GM21576 (cell line): ENCODE measurements around the gene ZBP1.

Experiments used
- ATAC-seq: cut with Tn5 transposase; IDR thresholded peaks from one replicate; pipeline ENCODE4 v1.9.1; 2021; ENCODE audit warnings: mild to moderate bottlenecking, moderate library complexity; ENCODE audit not compliant: unreplicated experiment

ZBP1 gene

DNA sequence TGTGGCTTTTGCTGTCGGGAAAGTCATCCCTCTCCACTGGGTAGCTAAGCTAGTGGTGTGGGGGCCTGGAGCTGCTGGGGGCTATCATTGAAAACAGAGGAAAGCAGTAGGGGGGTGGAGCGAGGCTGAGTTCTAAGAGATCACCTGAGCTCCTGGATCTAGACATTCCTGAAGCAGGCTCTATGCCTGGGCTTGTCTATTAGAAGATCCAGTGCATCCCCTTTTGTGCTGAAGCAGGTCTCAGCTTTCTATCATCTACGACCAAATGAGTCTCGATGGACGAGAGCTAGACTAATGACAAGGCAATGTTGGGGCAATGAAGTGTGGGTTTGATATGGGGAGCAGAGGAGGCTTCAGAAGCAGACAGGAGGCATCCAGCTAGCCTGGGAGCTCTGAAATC is 18.5 kb downstream of the ZBP1 start:
- ATAC-seq: no peak

DNA sequence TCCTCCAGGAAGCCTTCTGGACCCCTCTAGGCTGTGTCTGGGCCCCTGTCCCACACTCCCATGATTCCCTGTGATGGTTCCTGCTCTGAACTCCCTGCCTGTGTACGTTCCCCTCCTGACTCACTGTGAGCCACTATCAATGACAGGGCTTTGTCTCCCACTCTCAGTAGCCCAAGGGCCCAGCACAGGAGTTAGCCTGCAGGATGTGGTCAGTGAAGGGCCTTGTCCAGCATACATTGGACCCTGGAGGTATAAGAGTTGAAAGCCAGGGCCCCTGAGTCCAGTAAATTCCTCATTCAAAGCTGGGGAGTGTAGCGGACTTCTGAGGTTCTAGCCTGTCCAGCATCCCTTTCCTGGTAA is 19.0 kb downstream of the ZBP1 start:
- no peak for ATAC-seq

DNA sequence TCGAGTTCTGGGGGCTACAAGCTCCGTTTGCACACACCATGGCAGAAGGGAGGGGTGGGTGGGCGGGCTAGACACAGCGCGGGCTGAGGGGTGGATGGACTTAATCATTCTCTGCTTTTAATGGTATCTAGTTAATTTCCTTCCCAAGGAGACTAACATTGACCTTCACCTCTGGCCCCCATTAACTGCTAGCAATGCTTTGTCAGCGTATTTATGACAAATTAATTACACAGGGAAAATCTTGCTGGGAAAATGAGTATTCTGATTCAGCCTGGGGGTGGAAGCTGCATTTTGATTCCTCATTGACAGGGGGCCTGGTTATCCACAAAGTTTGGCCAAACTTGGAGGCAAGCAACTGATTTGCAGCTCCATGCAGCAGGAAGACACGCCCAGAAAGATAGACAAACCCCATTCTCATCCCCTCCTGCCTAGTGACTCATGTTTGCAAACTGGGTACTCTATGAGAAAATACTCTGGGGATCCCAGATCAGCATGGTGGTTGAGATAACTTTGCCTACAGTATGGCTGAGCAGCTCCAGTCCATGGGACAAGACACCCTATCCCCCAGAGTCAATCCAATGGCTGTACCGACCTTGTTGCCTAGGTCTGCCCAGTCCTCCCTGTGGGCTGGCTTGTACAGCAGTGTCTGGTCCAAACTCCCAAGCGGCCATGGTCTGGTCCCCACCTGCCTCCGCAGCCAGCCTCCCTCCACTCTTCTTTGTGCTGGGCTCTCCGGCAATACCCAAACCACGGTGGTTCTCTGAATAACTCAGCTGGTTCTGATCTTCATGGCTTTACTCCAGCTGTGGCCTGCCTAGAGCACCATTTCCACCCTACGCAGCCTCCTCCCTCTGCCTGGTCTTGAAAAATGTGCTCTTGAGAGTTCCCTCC is 19.7 kb downstream of the ZBP1 start:
- ATAC-seq: no peak

DNA sequence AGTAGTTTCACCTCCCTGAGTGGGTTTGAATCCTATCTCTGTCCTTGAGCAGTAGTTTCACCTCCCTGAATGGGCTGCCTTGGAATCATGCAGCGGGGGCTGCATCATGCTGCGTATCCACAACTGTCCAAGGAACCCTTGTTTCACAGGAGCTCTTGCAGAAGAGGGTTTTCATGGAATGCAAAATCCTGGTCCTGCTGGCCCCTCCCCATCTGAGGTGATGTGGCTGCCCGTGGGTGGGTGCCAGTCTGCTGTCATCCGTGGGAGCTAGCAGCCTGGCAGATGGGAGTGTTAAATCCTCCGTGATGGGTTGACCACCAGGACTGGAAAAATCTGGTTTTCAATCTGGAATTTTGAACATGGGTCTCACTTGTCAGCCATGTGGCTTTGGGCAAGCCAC is 21.7 kb downstream of the ZBP1 start:
- ATAC-seq: no peak

DNA sequence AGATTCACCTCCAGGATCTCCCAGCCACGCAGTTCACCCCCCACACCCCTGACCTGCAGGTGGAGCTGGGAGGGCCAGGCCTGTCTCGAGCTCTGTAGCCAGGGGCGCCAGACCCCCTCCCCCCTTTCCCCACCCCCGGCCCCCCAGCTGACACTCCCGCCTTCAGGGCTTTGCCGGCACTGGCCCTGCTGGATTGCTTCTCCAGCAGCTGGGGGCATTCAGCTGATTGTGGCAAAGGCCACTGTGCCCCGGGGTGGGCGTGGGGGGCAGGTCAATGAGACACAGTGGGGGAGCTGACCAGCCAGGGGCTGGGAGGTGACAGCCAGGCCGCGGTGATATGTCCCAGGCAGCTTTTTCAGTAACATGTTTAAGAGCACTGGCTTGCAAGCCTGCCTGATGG is 22.2 kb downstream of the ZBP1 start:
- ATAC-seq: no peak

DNA sequence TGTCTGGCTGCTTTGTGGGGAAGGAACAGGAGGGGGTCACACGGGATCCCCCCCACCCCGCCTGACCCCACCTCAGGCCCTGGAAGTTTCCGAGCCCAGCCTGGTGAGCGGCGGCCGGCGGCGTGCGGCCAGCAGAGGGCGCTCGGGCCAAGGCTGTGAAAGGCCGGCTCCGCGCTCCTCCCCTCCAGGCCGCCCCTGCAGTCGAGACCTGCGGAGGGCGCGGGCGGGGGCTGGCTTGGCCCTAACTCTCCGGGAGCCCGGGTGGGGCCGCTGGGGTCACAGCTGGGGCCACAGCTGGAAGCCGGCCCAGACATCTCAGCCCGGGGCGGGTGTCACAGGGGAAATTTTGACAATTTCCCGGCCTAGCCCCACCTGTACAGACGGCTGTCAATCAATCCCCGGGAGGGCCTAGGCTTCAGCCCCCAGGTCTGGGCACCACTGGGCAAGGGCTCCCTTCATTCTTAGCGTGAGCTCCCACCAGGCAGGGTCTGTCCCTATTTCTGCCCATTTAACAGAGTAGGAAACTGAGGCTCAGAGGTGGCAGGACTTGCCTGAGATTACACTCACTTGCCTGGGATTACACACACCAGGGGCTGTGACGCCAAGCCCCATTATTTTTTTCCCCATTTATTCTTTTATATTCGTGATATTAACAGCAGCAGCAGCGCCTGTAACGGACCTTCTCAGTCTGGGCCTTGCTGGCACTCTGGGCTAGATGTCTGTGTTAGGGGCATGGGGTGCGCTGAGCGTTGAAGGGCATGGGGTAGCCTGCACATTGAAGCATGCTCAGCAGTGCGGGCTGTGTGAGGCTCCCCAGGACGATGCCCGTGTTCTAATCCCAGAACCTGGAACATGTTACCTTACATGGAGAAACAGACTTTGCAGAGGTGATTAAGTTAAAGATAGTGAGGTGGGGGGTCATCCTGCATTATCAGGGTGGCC is 23.0 kb downstream of the ZBP1 start:
- no peak for ATAC-seq

DNA sequence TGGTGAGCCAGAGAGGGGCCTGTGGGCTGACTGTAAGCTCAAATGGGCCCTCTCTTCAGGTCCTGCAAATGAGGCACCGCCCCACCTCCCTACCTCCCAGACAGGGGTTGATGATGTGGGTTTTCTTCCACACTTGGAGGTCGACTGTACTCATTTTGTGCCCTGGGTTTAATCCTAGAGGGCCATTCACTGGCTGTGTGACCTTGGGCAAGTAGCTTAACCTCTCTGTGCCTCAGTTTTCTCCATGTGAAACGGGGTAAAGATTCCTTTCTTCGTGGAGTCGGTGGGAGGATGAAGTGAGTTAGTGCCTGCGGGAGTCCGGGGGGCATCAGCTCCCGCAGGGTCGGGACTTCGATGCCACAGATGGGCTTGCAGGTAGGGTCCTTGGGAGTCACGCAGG is 23.9 kb downstream of the ZBP1 start:
- ATAC-seq: no peak

DNA sequence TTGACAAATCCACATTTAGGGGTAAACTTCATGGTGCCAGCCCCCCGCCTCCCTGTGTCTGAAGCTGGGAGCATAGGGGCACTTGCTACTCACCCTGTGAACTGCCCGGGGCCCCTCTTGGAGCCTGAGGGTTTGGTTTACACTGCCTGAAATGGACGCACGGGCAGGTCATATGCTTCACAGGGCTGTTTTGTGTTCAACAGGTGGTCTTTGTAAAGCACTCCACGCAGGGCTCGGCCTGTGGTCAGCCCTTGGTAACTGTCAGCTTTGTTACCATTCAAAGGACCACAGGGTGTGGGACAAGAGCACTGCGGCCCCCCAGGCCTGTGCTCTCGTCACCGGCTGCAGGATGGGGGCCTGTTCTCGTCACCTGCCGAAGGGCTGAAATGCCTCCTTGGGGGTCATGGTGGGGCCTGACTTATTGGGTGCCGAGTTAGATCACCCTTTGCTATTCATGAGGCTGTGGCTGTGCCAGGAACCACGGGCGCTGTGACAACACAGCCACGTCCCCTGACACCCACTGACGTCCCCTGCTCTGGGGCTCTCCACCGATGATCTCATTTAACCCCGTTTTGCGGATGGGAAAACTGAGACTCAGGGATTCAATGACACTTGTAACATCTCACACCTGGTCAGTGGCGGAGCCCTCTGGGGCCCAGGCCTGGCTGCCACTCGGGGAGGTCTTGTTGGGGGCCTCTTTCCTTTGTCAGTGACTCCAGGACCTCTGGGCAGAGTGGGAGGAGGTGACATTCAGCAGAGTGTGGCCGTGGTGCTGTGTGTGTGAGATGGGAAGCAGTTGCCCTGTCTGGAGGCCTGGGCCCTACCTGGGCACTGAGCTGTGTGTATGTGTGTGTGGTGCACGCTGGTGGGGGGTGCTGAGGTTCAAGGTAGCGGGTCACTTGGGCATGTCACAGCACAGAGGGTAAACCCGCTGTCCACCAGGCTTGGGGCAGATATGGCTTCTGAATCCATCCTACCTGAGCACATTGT is 24.9 kb downstream of the ZBP1 start:
- no peak for ATAC-seq

DNA sequence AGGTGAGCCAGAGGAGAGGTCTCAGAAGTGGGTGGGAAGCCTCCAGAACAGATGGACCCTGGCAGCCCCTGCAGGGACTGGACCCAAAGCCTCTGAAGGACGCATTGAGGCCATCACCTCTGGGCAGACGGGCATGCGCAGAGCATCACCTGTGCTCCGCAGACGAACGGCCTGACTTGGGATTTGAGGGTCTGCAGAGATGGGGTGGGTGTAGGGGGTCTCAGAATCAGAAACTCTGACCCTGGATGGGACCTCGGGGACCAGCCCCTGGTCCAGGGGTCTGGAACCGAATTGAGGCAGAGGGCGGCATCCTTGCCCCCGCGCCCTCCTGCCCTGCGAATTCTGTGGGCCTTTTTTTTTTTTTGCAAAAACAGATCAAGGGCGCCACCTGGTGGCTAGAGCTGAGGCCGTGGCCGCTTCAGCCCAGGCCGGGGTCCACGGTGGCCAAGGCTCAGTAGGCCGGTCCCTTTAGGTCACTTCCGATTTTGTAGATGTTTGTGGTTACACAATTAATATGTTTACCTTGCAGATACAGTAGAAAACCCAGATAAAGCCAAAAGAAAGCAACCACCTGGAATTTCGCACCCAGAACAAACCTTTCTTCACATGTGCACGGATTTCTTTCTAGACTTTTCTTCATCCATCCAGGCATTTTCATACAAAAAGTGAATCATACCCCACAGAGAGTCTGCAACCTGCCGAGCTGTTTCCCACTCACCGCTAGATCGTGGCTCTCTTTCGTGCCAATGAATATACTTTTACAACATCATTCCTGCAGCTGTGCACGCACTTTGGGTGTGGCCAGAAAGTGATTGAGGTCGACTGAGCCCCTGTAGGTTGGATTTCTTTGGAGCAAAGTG is 25.9 kb downstream of the ZBP1 start:
- ATAC-seq: no peak

DNA sequence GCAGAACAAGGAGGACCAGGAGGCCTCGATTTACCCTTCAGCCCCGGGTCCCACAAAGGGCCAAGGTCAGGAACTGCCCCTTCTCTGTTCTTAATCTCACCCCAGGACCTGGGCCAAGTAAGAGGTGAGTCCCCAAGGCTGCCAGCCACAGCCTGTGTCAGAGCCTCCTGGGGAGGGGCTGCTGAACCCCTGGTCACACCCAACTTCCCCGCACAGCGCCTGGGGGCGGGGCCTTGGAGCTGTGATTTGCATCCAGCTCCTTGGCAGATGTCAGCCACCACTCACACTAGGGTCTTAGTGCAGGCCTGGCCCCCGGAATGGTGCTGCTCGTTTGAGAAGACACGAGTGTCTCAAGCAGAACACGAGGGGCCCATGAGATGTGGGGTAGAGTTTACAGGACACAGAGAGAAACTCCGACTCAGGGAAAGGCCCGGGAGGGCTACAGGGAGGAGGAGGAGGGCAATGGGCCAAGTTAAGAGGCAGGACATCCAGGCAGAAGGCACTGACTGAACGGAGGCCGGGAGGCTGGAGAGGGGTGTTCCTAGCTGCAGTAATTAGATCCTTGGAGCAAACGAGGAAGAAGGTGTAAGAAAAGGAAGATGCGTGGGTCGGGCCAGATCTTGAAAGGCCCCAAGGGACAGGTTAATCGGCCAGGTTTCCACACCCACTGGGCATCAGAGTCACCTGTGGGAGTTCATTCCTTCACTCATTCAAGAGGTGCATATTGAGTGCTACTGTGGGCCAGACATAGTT is 26.9 kb downstream of the ZBP1 start:
- no peak for ATAC-seq

DNA sequence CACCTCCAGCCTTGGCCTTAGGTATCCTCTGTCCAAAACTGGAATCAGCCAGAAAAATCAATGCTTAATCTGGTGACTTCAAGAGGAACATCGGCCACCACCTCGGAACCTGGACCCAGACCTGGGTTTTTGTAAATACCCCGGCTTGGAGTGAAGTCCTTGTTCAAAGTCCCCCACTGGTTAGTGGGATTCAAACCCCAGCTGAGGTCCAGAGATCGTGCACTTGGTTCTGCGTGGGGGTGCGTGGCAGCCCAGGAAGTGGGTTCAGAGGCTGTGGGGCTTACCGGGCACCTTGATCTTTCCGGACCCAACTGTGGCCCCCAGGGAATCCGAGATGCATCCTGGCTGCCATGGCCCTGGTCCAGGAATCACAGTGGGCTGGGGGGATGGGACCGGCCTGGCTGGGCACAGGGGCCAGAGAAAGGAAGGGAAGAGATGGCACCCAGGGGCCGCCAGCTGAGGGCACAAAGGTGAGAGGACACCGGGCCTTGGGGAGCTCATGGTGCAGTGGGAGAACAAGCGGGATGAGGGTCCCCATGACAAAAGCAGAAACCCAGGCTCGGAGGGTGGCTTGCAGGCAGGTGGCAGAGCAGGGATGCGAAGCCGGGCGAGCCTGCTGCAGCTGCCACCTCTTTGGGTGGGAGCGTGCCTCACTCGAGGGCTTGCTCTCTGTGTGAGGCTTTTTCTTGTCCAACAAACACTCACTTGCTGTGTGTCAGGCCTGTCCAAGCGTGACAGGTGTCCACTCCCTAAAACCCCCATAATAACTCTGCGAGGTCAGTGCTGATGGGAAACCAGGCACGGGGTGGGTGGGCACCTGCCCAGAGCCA is 27.7 kb downstream of the ZBP1 start:
- no peak for ATAC-seq

DNA sequence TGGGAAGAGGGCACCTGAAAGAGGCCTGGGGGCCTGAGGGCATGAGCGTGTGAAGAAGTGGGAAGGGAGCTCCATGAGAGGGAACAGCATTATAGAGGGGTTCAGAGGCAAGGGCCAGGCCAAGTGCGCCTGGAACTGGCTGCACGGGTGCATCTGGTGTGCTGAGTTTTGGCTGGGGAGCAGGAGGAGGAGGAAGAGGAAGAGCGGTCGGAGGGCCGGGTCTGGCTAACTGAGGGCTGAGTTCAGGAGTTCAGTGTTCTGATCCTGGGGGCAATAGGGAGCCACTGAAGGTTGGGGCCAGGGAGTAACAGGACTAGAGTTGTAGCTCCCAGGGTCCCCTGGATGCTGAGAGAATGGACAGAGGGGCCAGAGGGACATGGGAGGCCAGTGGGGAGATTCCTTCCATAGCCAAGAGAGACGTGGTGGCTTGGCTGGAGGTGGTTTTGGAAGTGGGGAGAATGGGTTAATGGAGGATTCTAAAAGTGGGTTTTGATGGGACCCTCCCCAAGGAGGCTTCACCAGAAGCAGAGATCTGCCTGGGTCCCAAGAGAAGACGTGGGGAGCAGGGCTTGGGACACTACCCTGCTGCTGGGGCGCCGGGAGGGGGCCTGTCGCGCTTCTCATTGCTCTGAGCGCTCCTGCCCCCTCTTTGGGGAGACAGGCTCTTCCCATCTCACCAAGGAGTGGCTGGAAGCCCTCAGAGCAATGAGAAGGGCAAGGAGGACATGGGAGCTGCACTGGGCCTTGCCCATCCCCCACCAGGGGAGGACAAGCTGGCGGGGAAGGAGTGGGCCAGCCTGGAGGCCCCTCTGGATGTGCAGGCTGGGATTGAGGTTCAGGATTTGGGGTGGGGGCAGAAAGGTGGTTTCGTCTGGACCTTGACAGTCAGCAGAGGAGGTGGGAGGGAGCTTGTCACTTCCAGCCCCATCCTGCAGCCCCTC is 28.7 kb downstream of the ZBP1 start:
- no peak for ATAC-seq

DNA sequence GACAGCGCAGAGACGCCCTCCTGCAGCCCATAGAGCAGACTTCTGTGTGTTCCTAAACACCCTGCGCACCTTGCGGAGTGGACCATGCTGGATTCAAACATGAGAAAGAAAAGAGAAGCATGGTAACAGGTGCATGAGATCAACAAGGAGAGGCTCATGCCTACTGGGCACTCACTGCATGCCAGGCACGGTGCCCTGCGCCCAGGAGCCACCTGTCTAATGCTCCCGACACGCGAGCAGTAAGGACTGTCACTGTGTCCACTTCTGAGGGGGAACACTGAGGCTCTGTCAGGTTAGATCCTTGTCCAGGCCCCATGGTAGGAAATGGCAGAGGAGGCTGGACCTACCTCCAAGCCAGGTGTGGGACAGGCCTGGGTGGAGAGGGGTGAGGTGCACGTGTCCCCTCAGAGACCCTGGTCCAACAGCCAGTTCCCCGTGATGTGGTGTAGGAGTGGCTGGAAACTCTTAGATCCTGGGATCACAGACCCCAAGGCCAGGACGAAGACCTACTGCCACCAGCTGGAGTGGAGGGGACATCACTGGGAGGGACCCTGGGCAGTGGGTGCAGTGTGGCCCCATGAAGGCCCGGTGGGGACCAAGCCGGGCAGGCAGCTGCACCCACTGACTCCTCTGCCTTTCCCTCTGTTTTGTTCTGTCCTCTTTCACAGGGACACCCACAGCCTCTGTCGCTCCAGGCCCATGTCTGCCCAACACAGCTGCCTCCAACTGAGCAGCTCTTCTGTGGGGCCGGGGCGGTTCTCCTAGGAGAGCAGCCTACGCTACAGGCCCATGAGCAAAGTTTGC is 29.5 kb downstream of the ZBP1 start:
- no peak for ATAC-seq

DNA sequence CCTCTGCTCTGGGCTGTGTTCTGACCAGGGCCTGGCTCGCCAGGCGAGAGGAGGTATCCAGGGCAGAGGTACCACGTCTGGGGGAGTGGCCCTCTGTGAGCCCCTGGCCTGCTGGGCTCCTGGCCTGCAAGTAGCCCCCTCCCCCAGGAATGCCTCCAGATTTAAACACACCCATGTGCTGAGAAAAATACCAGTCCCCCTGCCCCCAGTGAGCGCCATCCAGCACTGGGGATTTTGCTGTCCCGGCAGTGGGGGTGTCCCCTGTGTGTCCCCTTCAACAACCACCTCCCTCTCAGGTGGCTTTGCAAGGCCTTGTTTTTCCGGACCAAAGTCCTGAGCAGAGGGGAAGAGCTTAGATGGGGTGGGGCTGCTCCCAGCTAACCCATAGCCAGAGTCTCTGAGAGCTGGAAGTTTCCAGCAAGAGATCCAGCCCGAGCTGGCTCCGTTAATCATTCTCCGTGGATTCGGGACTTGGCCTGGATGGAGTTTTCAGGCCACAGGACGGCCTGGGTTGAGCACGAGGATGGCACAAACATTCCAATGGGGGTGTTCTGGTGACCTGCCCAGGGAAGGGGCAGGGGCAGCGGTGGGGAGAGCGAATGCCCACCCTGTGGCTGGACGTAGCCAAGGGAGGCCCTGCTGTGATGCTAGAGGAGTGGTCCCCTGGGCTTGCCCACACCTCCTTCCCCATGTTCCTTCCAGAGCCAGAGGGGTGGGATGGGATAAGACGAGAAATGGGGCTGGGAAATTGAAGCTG is 30.3 kb downstream of the ZBP1 start:
- ATAC-seq: no peak

DNA sequence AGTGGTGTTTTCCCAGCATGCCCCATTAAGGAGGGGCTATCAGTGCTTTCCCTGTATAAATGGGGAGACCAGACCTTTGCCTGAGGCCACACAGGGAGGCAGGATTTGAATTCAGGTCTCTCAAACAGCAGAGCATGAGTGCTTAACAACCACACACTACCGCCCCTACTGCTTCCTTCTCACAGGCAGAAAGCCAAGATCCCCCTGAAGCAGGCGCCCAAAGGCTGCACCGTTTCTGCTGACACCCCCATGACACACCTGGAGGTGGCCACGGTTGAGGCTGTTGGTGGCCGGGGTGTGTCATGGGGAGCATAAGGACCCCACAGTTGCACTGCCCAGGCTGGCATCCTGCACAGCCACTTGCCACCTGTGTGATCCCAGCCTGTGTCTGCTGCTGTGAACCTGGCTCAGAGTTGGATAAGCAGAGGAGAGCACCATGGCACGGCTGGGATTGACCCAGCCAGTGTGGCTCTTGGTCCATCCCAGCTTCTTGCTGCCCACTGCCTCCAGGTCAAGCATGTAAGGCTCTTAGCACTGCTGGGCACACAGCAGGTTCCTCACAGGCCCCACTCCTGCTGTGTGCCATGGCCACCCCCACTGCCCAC is 31.0 kb downstream of the ZBP1 start:
- no peak for ATAC-seq
